Hematopoietic multipotent progenitor cell (in vitro differentiated cells): ENCODE results near the gene NOB1. TPM values are rescaled to one million over a fixed set of nuclear protein-coding genes. Genes with fewer than 3 reads are reported as not detected.
"Not testable (repeated sequence)": the region's sequence is repeated elsewhere in the genome, so short reads cannot be mapped to it uniquely, and the experiment has no call there.

Source experiments
- DNase-seq, 3 donors: peaks; one replicate each; pipeline ENCODE4 v3.0.0-alpha.2; 2011 to 2015; ENCODE audit warnings: low read depth in 2 of 3, low spot score in 2 of 3
- total RNA-seq: library from RNA; depleted of rRNA; stranded (reverse); fragments of >200 nt; gene quantifications from one replicate; pipeline ENCODE4 v1.2.3, GENCODE V29; 2012

Gene NOB1
- 83.7 TPM for total RNA-seq

- DNase-seq = peak; percentile 97 to 100 (median 98)
Observed at GRCh38 chr16:69754469-69755310, at the start of gene NOB1. TSS of gene NOB1 (minus strand) at chr16:69754926. CDS start at chr16:69754910, 16 bp downstream.

- DNase-seq = no peak
Observed at GRCh38 chr16:69804297-69804696, 49.6 kb upstream of the NOB1 start.

GRCh38 chr16:69799611-69800031 lies 44.9 kb upstream of the NOB1 start:
- DNase-seq = no peak

- DNase-seq = no peak
Observed at GRCh38 chr16:69798466-69798865, 43.7 kb upstream of the NOB1 start.

GRCh38 chr16:69796285-69797118 lies 41.8 kb upstream of the NOB1 start:
- peak; percentile 5 to 59 (median 35) for DNase-seq

- DNase-seq = no peak
Observed at GRCh38 chr16:69794486-69794885, 39.8 kb upstream of the NOB1 start.

- peak in 2 of 3 donors; percentile 5 to 27 for DNase-seq
Observed at GRCh38 chr16:69793526-69793925, 38.8 kb upstream of the NOB1 start.

GRCh38 chr16:69791391-69791847 lies 36.7 kb upstream of the NOB1 start:
- not testable (repeated sequence) for DNase-seq

DNA sequence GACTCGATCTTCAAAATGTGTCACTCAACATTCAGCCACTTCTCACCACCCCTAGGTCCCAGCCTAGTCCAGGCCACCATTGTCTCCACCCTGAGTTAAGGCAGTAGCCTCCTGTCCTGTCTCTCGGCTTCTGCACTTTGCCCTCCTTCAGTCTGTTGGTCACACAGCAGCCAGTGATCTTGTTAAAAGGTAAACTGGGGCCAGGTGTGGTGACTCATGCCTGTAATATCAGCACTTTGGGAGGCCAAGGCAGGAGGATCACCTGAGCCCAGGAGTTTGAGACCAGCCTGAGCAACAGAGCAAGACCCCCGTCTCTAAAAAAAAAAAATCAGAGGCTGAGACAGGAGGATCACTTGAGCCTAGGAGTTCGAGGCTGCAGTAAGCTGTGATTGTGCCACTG lies 33.2 kb upstream of the NOB1 start:
- DNase-seq = no peak

- DNase-seq = no peak
Observed at GRCh38 chr16:69784586-69784985, 29.9 kb upstream of the NOB1 start.

GRCh38 chr16:69781118-69781517 lies 26.4 kb upstream of the NOB1 start:
- DNase-seq = no peak

DNA sequence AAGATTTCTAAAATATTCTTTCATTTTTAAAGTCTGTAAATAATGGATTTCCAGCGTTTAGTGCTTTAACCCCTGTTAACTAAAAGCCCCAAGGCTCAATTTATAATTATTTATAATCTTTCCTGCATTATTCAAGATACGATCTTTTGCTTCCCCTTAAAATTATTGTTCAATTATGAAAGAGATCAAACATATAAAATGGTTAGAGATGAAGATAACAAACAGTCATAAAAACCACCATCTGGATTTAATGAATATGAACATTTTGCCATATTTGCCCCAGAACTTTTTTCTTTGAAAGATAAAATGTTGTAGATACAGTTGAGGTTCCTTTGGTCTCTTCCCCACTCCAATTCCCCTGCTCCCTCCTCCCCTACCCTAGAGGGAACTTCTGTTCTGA lies 25.0 kb upstream of the NOB1 start:
- no peak for DNase-seq

DNA sequence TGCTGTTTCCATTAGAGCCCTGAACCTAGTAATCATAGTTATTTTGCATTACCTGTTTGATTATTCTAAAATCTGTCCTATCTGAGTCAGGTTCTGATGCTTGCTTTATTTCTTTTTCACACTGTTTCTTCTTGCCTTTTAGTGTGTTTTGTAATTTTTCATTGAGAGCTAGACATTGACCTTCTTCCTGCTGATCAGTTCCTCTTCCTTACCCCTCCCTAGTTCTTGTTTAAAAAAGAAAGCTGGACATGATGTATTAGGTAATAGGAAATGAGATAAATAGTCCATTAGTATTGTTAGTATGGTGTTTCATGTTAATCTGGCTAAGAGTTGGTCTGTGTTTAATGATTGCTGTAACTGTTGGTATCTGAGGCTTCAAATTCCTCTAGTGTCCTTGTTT lies 20.8 kb upstream of the NOB1 start:
- no peak for DNase-seq

DNA sequence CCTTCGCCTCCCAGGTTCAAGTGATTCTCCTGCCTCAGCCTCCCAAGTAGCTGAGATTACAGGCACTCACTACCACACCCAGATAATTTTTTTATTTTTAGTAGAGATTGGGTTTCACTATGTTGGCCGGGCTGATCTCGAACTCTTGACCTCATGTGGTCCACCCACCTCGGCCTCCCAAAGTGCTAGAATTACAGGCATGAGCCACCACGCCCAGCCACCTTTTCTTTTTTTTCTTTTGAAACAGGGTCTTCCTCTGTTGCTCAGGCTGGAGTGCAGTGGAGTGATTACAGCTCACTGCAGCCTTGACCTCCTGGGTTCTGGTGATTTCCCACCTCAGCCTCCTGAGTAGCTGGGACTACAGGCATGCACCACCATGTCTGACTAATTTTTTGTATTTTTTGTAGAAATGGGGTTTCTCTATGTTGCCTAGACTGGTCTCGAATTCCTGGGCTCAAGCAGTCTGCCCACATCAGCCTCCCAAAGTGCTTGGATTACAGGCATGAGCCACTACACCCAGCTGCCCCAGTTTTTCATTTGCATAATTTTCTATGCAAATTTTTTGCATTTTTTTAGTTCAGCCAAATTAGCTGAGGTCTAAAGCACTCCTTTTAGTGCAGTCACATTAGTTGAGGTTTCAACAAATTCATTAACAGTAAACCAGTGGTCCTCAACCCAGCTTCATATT lies 18.7 kb upstream of the NOB1 start:
- no peak for DNase-seq

DNA sequence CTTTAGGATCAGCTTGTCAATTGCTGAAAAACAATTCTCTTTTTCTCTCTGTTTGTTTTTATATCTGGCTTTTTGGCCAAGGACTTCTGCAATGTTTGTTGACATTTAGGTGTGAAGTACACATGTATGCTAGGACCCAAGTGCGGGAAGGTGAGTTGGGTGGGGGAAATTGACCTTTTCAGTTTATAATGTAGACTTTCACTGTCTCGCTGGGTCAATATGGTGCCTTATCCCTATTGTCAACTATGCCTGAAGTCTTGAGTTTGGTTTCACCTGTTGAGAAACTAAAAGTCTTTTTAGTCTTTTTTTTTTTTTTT lies 16.9 kb upstream of the NOB1 start:
- DNase-seq = no peak

DNA sequence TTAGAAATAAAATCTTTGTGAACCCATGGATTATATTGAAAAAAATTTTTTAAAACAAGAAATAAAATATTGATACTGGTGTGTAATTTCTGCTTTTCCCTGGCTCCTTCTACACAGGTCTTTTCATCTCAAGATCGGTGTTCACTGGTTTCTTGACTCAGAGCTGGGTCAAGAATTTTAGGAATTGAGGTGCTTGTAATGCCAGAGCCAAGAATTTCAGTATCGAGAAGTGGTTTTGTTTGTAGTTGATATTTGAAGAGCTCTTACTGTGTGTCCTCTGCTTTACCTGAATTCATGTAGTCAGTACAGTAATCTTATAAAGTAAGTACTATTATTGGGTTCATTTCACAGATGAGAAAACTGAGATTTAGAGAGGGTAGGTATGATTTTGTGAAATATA lies 14.7 kb upstream of the NOB1 start:
- DNase-seq = no peak

- DNase-seq = no peak
Observed at GRCh38 chr16:69768666-69769065, 13.9 kb upstream of the NOB1 start.

DNA sequence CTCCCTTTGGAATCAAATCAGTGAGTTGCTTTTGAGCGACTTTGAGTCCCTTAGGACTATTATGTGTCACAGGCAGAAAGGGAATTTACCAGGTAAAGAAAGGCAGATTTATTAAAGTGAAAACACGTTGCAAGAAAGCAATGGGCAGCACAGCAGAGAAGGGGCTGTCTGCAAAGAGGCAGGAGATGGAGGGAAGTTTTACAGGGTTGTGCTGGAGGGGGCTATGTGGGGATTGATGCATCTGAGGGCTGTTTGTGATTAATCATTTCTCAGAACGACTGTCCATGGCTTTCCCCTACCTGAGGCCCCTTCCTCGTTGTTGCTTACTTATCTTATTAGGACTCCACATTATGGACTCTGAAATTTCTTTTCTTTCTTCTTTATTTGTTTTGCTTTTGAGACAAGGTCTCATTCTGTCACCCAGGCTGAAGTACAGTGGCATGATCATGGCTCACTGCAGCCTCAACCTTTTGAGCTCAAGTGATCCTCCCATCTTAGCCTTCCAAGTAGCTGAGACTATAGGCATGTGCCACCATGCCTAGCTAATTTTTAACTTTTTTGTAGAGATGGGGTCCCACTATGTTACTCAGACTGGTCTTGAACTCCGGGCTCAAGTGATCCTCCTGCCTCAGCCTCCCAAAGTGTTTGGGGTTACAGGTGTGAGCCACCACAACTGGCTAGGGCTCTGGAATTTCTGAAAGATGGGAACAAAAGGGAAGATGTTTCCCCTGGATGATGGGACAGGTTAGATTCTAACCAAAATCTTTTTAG lies 12.9 kb upstream of the NOB1 start:
- no peak for DNase-seq

DNA sequence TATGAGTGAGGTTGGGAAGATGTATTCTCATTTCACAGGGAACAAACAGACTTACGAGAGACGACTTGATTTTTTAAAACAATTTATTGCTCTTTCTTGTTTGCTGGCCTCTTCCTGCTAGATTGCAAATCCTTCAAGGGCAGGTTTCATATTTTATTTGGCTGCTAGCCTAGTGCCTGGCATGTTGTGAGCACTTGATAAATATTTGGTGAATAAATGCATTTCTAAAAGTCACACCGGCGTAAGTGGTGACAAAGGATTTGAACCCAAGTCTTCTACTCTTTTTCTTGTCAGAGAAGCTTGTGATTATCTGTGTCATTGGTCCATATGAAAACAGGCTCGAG lies 8.8 kb upstream of the NOB1 start:
- no peak for DNase-seq

- DNase-seq = peak in 2 of 3 donors; percentile 47 to 68
Observed at GRCh38 chr16:69762814-69763598, 8.3 kb upstream of the NOB1 start.
